Parathyroid adenoma (tissue), 2 donors: Measurements from ENCODE around the gene ZCCHC7.

Experiments
- H2AFZ ChIP-seq: fragments of 300-600 bp; sonication (generic); one replicate; pipeline ENCODE4 v1.7.0; 2017; ENCODE audit warnings: antibody characterized with exemption, mild to moderate bottlenecking
- H3K27ac ChIP-seq: fragments of 300-600 bp; sonication (generic); one replicate; pipeline ENCODE4 v1.7.0; 2017
- H3K27me3 ChIP-seq: fragments of 300-600 bp; sonication (generic); one replicate; pipeline ENCODE4 v1.7.0; 2017; ENCODE audit warnings: low read length; ENCODE audit not compliant: control insufficient read depth, insufficient read depth
- H3K36me3 ChIP-seq: fragments of 300-600 bp; sonication (generic); one replicate; pipeline ENCODE4 v1.7.0; 2017; ENCODE audit warnings: low read length; ENCODE audit not compliant: control insufficient read depth, insufficient read depth
- H3K4me1 ChIP-seq: fragments of 300-600 bp; sonication (generic); one replicate; pipeline ENCODE4 v1.7.0; 2017; ENCODE audit warnings: control low read depth
- H3K4me2 ChIP-seq: fragments of 300-600 bp; sonication (generic); one replicate; pipeline ENCODE4 v1.7.0; 2017; ENCODE audit warnings: low read length
- H3K4me3 ChIP-seq: fragments of 300-600 bp; sonication (generic); one replicate; pipeline ENCODE4 v1.7.0; 2017; ENCODE audit warnings: low read depth, low read length
- H3K79me2 ChIP-seq: fragments of 300-600 bp; sonication (generic); one replicate; pipeline ENCODE4 v1.7.0; 2017; ENCODE audit warnings: control low read depth
- H3K9ac ChIP-seq: fragments of 300-600 bp; sonication (generic); one replicate; pipeline ENCODE4 v1.7.0; 2017; ENCODE audit warnings: mild to moderate bottlenecking
- H3K9me3 ChIP-seq: fragments of 300-600 bp; sonication (generic); one replicate; pipeline ENCODE4 v1.7.0; 2017; ENCODE audit warnings: low read length; ENCODE audit not compliant: control insufficient read depth
- TF ChIP-seq, protein P1 (sequence below): fragments of 300-600 bp; sonication (generic); IDR thresholded peaks from one replicate; pipeline ENCODE4 v1.7.0; 2017; ENCODE audit warnings: antibody characterized with exemption, mild to moderate bottlenecking
- donor health status: primary hyperparathyroidism.

The ZCCHC7 gene

DNA sequence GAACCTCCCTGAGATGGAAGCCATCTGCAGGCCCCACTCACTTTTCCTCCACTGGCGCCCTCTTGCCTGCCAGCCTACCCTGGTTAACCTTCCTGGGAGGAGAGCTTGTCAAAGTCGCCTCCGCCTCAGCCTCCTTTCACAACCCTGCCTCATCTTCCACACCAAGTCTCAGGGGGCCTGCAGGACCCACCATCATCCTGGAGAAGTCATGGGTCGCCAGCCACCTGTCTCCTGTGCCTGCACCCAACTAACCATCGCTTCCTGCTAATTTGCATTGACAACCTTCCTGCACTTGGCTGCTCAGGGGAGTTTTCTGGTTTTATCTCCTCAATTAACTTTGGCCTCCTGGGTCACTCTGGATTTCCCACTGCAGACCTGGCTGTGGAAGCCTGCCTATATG, 249.3 kb downstream of the ZCCHC7 start:
- TF ChIP-seq, protein P1, sequence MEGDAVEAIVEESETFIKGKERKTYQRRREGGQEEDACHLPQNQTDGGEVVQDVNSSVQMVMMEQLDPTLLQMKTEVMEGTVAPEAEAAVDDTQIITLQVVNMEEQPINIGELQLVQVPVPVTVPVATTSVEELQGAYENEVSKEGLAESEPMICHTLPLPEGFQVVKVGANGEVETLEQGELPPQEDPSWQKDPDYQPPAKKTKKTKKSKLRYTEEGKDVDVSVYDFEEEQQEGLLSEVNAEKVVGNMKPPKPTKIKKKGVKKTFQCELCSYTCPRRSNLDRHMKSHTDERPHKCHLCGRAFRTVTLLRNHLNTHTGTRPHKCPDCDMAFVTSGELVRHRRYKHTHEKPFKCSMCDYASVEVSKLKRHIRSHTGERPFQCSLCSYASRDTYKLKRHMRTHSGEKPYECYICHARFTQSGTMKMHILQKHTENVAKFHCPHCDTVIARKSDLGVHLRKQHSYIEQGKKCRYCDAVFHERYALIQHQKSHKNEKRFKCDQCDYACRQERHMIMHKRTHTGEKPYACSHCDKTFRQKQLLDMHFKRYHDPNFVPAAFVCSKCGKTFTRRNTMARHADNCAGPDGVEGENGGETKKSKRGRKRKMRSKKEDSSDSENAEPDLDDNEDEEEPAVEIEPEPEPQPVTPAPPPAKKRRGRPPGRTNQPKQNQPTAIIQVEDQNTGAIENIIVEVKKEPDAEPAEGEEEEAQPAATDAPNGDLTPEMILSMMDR, result no peak
- no peaks in the 10 kb centered on the region for H3K36me3 ChIP-seq
- H3K79me2 ChIP-seq, result no peaks in the 10 kb centered on the region
- no peak overlapping the region for H3K27ac ChIP-seq
- no peak overlapping the region for H3K9ac ChIP-seq
- no peak overlapping the region for H3K4me3 ChIP-seq
- no peak overlapping the region for H3K4me2 ChIP-seq
- H3K9me3 ChIP-seq, result no peaks in the 10 kb centered on the region
- H3K4me1 ChIP-seq, result no peaks in the 10 kb centered on the region
- H3K27me3 ChIP-seq, result no peaks in the 10 kb centered on the region
- no peak overlapping the region for H2AFZ ChIP-seq

DNA sequence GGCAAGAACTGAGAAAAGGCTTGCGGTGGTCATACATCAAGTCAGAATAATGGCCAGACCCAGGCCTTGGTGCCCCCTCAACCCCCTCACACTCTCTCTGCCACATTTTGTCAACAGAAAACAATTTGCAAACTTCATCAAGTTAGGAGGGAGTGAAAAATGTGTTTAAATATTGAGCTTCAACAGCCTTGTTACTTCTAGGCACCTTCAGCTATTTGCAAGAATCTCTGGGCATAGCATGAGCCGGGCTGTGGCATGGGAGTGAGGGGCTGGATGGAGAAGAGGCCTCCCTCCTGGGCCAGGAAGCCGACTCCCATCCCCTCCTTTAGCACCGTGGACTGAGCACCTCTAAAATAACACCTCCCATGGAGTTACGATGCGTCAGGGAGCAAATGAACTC, 249.9 kb downstream of the ZCCHC7 start:
- Histone ChIP-seq H3K4me2 (no peak overlapping the region), H3K27ac (no peak overlapping the region), H2AFZ (no peak overlapping the region), H3K4me3 (no peak overlapping the region), H3K36me3 (no peaks in the 10 kb centered on the region), H3K79me2 (no peaks in the 10 kb centered on the region), H3K4me1 (no peaks in the 10 kb centered on the region), H3K9me3 (no peaks in the 10 kb centered on the region), H3K9ac (no peak overlapping the region), H3K27me3 (no peaks in the 10 kb centered on the region)
- TF ChIP-seq, protein P1, result no peak

DNA sequence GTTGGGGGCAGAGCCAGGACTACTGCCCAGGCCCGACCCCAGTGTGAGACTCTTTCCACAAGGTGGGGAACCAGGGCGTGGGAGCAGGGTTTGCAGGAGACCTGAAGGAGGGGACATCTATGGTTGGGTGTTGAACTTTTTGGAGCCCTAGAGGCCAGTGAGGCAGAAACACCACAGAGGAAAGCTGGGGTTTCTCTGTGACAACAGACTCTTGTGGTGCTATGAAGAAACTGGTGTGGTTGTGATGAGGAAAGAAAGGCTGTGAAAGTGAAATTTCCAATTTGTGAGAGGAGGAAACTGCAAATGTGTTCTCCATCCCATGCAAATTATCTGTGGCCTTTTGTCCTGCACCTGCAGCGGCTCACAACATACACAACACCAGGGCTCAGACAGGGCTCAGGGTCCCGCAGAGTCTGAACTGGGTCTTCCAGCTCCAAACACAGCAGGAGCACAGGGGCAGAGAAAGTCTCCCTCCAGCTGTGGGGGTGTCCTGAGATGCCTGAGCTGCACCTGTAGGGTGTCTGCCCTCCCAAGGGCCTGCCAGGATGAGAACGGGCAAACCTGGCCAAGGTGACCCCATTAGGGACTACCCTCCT, 250.7 kb downstream of the ZCCHC7 start:
- no peak overlapping the region for H3K27ac ChIP-seq
- no peaks in the 10 kb centered on the region for H3K27me3 ChIP-seq
- no peaks in the 10 kb centered on the region for H3K9me3 ChIP-seq
- H3K36me3 ChIP-seq, result no peaks in the 10 kb centered on the region
- H3K9ac ChIP-seq, result no peak overlapping the region
- no peak overlapping the region for H2AFZ ChIP-seq
- no peaks in the 10 kb centered on the region for H3K79me2 ChIP-seq
- H3K4me3 ChIP-seq, result no peak overlapping the region
- H3K4me2 ChIP-seq, result no peak overlapping the region
- H3K4me1 ChIP-seq, result no peaks in the 10 kb centered on the region
- TF ChIP-seq, protein P1, result no peak

DNA sequence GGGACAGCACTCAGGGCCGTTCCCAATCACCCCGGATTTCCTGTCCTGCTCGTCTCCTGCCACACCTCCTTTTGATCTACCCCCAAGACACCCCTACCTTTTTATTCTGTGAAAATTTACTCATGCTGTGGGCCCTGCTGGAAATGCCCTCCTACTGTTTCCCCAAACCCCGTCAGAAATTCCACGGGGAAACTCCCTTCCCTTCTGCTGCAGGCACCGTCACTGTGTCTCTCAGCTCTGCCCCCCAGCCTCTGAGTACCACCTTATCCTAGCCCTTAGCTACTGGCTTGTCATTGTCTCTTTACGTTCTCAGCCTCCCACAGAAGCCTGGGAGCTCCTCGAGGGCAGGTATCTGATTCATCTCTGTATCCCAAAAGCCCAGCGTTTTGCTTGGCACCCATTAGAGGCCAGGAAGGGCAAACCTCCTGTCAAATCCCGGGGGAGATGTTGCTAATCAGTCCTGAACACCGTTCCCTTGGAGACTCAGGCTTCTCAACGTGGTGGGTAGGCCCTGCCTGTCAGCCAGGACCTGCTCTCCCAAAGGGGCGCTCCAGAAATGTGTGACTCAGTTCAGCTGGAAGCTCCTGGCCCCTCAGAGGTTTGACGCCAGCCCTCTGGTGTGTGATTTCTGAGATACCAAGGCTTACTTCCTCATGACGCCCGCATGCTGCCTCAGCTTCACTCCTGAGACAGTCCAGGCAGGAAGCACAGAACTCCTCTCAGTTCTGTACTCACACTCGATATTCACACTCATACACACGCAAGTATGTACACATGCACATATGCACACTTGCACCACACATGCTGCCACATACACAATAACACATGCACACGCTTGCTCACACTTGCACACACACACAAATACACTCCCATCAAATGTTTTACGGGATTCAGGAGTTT, 251.4 kb downstream of the ZCCHC7 start:
- Histone ChIP-seq H3K79me2 (no peaks in the 10 kb centered on the region), H3K27ac (no peak overlapping the region), H3K9ac (no peak overlapping the region), H3K9me3 (no peaks in the 10 kb centered on the region), H3K4me2 (no peak overlapping the region), H2AFZ (no peak overlapping the region), H3K36me3 (no peaks in the 10 kb centered on the region), H3K27me3 (no peaks in the 10 kb centered on the region), H3K4me3 (no peak overlapping the region), H3K4me1 (no peaks in the 10 kb centered on the region)
- TF ChIP-seq, protein P1, result no peak
